ENCODE data around the gene SPACA5B. TPM values are rescaled to one million over a fixed set of nuclear protein-coding genes. Genes with fewer than 3 reads are reported as not detected.
"Not testable (repeated sequence)": the region's sequence is repeated elsewhere in the genome, so short reads cannot be mapped to it uniquely, and the experiment has no call there.

The SPACA5B gene
- total RNA-seq, 6 donors from 2014 or later, result not detected

DNA sequence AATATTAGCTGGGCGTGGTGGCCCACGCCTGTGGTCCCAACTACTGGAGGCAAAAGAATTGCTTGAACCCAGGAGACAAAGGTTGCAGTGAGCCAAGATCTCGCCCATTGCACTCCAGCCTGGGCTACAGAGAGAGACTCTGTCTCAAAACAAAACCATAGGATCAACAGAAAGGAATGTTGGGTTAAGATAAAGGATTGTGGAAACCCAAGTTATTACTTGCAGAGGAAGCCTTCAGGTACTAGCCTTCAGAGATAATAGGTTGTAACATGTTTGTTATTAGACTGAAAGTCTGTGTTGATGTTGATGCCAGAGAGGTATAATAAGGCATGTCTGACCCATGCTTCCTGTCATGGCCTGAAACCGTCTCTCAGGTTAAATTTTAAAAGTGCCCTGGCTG, 49.3 kb downstream of the SPACA5B start:
- TF ChIP-seq EP300 (IDR thresholded peaks at IDR 0.05), result no peak
- no peak for TF ChIP-seq POLR2A (IDR thresholded peaks at IDR 0.05)
- TF ChIP-seq, protein P1, sequence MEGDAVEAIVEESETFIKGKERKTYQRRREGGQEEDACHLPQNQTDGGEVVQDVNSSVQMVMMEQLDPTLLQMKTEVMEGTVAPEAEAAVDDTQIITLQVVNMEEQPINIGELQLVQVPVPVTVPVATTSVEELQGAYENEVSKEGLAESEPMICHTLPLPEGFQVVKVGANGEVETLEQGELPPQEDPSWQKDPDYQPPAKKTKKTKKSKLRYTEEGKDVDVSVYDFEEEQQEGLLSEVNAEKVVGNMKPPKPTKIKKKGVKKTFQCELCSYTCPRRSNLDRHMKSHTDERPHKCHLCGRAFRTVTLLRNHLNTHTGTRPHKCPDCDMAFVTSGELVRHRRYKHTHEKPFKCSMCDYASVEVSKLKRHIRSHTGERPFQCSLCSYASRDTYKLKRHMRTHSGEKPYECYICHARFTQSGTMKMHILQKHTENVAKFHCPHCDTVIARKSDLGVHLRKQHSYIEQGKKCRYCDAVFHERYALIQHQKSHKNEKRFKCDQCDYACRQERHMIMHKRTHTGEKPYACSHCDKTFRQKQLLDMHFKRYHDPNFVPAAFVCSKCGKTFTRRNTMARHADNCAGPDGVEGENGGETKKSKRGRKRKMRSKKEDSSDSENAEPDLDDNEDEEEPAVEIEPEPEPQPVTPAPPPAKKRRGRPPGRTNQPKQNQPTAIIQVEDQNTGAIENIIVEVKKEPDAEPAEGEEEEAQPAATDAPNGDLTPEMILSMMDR (IDR thresholded peaks at IDR 0.05), result no peak
- TF ChIP-seq POLR2AphosphoS5 (IDR thresholded peaks at IDR 0.05), result no peak
- DNase-seq (no peak), ATAC-seq (ENCODE audit: low FRiP score in 2 of 2) (no peak)
- Histone ChIP-seq H3K4me1 (no peaks in the 10 kb centered on the region), H3K4me3 (no peak overlapping the region), H3K27me3 (no peaks in the 10 kb centered on the region), H3K9me3 (no peaks in the 10 kb centered on the region), H3K27ac (no peak overlapping the region), H3K36me3 (no peaks in the 10 kb centered on the region)
- WGBS, 2 donors, result 77 to 93% methylated on average over 4 of the region's 4 CpGs

DNA sequence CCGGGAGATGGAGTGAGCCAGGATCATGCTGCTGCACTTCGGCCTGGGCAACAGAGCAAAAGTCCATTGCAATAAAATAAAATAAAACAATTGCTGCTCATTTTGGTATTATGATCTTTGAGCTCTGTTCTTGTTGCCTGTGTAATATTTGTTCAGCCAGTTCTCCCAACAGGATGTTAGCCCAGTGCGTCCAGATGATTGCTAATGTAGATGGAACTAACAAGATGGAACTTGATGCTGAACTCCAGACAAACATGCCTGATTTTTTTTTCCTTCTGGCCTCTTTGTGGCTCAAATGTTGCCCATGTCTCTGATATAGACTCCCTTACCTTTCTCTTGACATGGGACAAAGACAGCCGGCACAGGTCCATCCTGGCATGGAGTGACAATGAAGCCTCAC, 50.4 kb downstream of the SPACA5B start:
- DNase-seq (no peak), ATAC-seq (ENCODE audit: low FRiP score in 2 of 2) (no peak)
- H3K9me3 ChIP-seq, result no peaks in the 10 kb centered on the region
- H3K4me3 ChIP-seq, result no peak overlapping the region
- H3K27me3 ChIP-seq, result no peaks in the 10 kb centered on the region
- H3K4me1 ChIP-seq, result no peaks in the 10 kb centered on the region
- 93 to 95% methylated on average over 4 of the region's 4 CpGs for whole genome bisulfite sequencing, 2 donors
- TF ChIP-seq POLR2A (IDR thresholded peaks at IDR 0.05), result no peak
- TF ChIP-seq, protein P1 (IDR thresholded peaks at IDR 0.05), result no peak
- TF ChIP-seq POLR2AphosphoS5 (IDR thresholded peaks at IDR 0.05), result no peak
- TF ChIP-seq EP300 (IDR thresholded peaks at IDR 0.05), result no peak
- H3K27ac ChIP-seq, result no peak overlapping the region
- H3K36me3 ChIP-seq, result no peaks in the 10 kb centered on the region

DNA sequence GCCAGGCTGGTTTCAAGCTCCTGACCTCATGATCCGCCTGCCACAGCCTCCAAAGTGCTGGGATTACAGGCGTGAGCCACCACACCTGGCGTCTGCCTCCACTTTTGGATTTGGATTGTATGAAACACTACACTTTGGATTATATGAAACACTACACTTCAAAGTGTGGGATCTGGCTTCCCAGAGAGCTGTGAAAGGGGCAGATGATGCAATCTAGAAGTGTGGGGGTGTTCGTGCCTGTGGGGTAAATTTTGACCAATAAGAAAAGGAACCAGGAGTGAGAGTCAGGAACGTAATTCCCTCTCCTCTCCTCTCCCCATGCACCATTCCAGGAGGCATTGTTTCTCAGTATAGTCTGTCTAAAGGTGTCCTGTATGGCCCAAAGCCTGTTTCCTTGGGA, 51.5 kb downstream of the SPACA5B start:
- H3K36me3 ChIP-seq, result not testable (repeated sequence)
- WGBS, 2 donors, result 66 to 72% methylated on average over 4 to 5 of the region's 5 CpGs

More for the DNA sequence above, 51.5 kb downstream of the SPACA5B start:
- ATAC-seq (ENCODE audit: low FRiP score in 2 of 2); H3K4me1 ChIP-seq; H3K27ac ChIP-seq; H3K4me3 ChIP-seq; H3K27me3 ChIP-seq; H3K9me3 ChIP-seq; DNase-seq: not testable (repeated sequence)

Small RNA genes within 50 kb of the gene (small RNA-seq; reads per million reads assigned to genes)
- gene AC245047.7 (0 reads per million in 4 donors), gene RNU6-707P (0 reads per million in 4 donors)

Other genes starting within 250 kb of the SPACA5B start
- gene ZNF182, start 126.6 kb upstream of the SPACA5B start, total RNA-seq, result 10 to 100 TPM in 2 of 6 donors, 1 to 10 TPM in 4; 4.5 to 13.6 (median 5.0) TPM
- not detected for gene SPACA5, start 123.6 kb upstream of the SPACA5B start, total RNA-seq
- 10 to 100 TPM in 1 of 6 donors, 1 to 10 TPM in 5; 1.1 to 25.1 (median 3.7) TPM for gene ZNF630, start 59.0 kb upstream of the SPACA5B start, total RNA-seq
- not detected for gene SSX5, start 66.2 kb downstream of the SPACA5B start, total RNA-seq
- not detected for gene SSX1, start 124.8 kb downstream of the SPACA5B start, total RNA-seq
- gene SSX3, start 226.1 kb downstream of the SPACA5B start, total RNA-seq, result not detected

All from upper lobe of left lung (tissue), 6 donors.